GM19467 (cell line): Measurements from ENCODE around the gene NAALAD2.
"Not testable (repeated sequence)": the region's sequence is repeated elsewhere in the genome, so short reads cannot be mapped to it uniquely, and the experiment has no call there.

Experiments used
- ATAC-seq: cut with Tn5 transposase; IDR thresholded peaks from one replicate; pipeline ENCODE4 v1.9.1; 2021; ENCODE audit warnings: mild to moderate bottlenecking, moderate library complexity; ENCODE audit not compliant: unreplicated experiment

The NAALAD2 gene

DNA sequence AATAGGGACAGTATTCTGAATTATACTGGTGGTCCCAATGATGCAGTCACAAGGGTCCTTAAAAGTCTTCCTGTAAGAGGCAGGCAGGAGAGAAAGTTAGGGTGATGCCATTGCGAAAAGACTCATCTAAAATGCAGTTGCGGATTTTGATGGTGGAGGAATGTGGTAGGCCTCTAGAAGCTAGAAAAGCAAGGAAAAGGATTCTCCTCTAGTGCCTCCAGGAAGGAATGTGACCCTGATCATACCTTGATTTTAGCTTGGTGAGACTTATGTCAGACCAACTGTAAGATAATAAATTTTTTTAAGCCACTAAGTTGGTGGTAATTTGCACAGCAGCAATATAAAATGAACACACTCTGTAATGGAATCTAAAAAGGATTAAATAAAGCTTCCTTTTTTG is 54.5 kb downstream of the NAALAD2 start:
- no peak for ATAC-seq

GRCh38 chr11:90192869-90193582 is 58.6 kb downstream of the NAALAD2 start:
- no peak for ATAC-seq

- ATAC-seq: no peak
Observed at GRCh38 chr11:90197377-90197776, 62.9 kb downstream of the NAALAD2 start.

DNA sequence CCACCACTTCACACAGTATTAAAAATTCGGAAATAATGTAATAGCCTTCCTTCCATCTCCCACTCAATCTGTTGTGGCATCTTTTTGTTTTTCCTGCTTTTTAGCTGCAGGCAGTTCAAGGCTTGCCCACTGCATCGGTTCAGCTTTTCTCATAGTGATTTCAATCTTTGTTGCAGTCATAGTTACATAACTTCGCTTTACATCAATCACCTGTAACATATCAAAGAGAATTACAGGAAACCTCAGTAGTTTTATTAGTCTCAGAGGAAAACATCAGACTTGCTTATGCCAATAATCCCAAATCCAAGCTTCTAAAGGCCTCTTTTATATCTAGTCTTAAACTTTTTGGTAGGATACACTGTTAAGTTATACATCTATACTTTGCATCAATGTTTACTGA is 67.9 kb downstream of the NAALAD2 start:
- ATAC-seq: no peak

DNA sequence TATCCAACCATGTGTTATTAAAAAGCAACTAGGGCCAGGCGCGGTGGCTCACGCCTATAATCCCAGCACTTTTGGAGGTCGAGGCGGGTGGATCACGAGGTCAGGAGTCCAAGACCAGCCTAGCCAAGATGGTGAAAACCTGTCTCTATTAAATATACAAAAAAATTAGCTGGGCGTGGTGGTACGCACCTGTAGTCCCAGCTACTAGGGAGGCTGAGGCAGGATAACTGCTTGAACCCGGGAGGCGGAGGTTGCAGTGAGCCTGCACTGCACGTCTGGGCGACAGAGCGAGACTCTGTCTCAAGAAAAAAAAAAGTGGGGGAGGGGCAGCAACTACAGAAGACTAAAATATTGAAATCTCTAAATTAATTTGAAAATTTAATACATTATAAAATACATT is 69.9 kb downstream of the NAALAD2 start:
- ATAC-seq: no peak

DNA sequence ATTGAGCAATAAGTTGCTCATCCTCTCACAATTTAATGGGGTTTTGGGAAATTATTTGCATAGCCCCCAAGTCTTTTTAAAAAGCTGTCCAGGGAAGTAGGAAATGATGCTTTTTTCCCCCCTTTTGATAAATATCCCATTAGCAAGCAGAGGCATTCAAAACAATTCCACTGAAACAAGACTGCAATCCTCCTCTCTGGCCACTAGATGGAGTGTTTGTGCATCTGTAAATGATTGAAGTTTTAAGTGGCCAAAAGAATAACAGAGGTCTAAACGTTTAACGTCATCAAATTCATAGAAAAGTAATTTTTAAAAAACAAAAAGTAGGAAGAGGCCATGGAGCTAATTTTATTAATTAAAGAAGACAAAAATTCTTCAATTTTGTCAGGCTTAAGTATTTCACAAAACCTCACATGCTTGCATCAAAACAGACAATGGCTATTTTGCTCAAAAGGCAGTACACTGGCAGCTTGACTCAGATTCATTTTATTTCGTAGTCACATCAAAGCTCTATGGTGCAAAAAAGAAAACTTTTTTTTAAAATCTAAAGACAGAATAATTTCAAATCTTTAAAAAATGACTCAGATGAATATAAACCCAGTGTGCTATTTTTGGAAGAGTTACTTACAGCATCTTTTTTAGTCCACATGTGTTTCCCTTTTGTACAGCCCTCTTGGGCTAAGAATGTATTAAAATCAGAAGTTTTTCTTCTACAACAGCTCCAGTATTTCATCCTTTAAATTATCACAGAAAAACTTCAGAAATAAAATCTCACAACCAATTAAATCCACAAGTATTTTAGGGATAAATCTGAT is 70.6 kb downstream of the NAALAD2 start:
- ATAC-seq: peak; percentile 80

DNA sequence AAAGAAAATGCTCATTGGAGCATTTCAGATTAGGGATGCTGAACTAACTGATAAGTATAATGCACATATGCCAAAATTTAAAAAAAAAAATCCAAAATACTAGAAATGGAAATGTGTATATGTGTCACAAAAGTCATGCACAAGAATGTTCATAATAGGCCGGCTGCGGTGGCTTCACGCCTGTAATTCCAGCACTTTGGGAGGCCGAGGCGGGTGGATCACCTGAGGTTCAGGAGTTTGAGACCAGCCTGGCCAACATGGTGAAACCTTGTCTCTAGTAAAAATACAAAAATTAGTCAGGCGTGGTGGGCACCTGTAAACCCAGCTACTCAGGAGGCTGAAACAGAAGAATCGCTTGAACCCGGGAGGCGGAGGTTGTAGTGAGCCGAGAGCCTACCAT is 73.5 kb downstream of the NAALAD2 start:
- not testable (repeated sequence) for ATAC-seq

DNA sequence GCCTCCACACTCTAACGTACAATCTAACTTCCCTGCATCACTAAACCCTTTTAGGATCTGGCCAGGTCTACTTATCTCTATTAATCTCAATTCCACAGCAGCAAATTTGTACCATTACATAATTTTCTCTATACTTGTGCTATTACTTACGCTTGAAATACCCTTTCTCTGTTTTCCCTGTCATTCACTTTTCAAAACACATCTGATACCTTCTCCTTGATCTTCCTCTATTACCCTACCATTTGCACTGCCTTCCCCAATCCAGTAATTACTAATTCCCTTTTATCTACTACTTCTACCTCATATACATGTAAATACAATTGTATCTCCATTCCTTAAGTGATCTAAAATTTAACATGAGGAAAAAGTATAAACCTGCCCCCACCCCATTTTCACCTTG is 74.4 kb downstream of the NAALAD2 start:
- no peak for ATAC-seq

DNA sequence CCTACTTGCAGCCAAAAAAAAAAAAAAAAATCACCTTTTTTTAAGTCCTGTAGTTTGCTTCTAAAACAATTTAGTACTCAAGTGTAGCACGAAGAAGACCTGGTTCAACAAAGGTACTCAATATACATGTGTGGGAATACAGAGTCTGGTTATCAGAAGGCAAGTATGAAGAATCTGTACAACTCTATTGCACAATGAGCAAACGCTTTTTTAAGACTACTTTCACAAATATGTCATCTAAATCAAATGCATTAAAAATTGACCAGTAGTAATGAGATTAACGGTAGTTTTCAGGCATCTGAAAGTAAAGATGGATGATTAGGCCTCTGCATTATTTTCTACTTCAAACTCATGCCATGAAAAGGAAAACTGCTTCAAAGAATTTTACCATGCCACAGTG is 78.9 kb downstream of the NAALAD2 start:
- ATAC-seq: no peak

GRCh38 chr11:90216611-90217010 is 82.1 kb downstream of the NAALAD2 start:
- ATAC-seq: no peak

GRCh38 chr11:90218606-90219005 is 84.1 kb downstream of the NAALAD2 start:
- no peak for ATAC-seq

GRCh38 chr11:90219438-90219837 is 85.0 kb downstream of the NAALAD2 start:
- no peak for ATAC-seq

GRCh38 chr11:90220391-90220790 is 85.9 kb downstream of the NAALAD2 start:
- ATAC-seq: no peak

- no peak for ATAC-seq
Observed at GRCh38 chr11:90221803-90222458, 87.5 kb downstream of the NAALAD2 start.

DNA sequence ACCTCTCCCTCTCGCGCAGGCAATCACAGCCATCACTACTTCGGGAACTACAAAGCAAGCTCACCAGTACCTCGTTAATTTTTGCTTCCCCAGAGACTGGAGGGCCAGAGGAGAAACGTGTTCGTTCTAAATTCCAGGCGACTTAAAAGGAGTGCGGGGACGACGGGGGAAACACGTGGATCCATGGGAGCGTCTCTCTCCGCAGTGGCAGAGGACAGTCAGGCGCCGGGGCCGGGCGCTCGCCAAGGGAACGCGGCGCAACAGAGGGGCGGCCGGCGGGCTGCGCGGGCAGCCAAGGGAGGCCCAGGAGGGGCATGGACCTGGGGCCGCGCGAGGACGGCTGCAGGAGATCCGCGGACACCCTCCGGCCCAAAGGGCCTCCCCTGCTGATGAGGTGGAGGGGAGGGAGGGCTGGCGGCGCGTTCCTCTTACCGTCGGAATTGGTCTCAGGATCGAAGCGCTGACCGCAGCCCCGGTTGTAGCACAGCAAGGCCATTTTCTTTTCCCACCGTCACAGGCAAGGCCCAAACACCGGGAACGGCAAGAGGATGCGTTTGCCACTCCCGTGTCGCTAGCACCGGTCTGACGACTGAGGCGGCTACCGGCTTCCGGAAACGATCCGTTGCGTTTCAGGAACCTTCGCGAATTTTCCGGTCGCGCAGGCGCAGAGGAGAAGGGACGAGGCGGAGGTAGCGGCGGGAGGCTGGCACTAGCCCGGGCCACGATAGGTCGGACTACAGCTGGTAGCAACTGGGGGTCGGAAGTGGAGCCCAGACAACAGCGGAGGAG is 88.2 kb downstream of the NAALAD2 start, which contains the start of gene CHORDC1:
CHORDC1 (minus strand) TSS at position 591 of the 789 bp plus-strand sequence; CDS start at position 496, 95 bp downstream.
- ATAC-seq: peak; percentile 94

GRCh38 chr11:90223248-90223585 is 88.8 kb downstream of the NAALAD2 start:
- no peak for ATAC-seq

DNA sequence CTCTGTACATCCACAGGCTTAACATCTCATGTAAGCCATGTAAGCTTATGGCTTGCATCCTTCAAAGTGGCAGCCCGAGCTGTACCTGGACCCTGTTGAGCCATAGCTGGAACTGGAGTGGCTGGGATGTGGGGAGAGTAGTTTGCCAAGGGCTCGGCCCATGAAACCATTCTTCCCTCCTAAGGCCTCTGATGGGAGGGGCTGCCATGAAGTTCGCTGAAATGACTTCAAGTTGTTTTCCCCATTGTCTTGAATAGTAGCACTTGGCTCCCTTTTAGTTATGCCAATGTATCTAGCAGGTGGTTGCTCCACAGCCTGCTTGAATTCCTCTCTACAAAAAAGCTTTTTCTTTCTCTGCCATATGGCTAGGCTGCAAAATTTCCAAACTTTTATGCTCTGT is 93.6 kb downstream of the NAALAD2 start:
- no peak for ATAC-seq

DNA sequence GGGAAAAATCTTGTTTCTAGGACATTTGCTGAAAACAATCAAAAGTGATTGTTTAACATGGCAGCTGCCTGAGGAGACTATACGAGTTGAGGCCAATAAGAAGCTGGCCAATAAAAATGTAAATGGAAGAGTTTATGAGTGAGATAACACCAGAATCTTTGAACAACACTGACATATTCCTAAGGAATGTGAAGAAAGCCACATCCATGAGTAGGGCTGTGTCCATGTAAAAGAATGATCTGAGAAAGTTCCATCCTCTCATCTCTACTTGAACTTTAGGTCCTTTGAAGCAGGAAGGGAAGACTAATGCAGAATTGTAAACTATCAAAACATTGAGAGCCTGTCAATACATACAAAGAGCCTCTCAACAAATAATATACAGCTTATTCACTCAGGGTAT is 95.3 kb downstream of the NAALAD2 start:
- no peak for ATAC-seq

DNA sequence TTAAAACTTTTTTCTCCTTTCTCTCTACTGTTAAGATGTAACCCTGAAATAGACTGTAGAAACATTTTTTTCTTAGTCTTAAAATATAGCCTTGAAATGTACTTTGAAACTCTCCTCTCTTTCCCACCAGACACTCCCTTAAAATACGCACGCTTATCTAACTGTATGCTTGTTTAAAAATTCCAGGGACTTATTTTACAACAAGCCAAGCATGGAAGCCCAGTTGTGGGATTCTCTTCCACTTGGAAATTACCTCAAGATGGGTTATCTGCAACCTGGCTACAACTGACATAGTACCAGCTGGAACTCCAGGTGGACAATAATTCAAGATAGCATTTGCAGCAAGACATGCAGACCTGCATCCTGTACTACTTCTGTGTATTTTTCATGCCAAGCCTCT is 100.5 kb downstream of the NAALAD2 start:
- ATAC-seq: no peak

- ATAC-seq: no peak
Observed at GRCh38 chr11:90235526-90235925, 101.1 kb downstream of the NAALAD2 start.

DNA sequence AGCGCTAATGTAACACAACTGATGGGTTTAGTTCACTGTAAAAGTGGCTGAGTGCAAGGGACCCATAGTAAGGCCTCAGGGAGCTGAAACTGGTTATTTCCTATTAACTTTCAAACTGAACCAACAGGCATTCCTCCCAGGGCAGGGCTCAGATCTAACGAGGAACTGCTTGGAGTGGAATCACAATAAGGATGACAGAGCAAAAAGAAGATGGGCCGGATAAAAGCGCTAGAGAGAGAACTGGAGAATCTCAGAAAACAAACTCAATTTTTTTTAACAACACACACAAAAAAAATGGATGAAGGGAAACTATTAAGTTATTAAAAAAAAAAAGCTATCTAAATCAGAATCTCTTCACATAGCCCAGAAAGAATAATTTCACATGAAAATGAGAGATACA is 102.5 kb downstream of the NAALAD2 start:
- ATAC-seq: no peak
